Stomach (tissue), 9 donors: ENCODE measurements around the gene NPDC1. TPM values are rescaled to one million over a fixed set of nuclear protein-coding genes. Genes with fewer than 3 reads are reported as not detected.
A peak's percentile ranks its signal among the peaks of the same experiment; 100 is the strongest.
"Not testable (repeated sequence)": the region's sequence is repeated elsewhere in the genome, so short reads cannot be mapped to it uniquely, and the experiment has no call there.

Experiments
- DNase-seq, 2 donors: peaks; one replicate each; pipeline versions ENCODE4 v3.0.0 to v3.0.0-alpha.2; 2013 to 2019
- H3K27ac ChIP-seq, 5 donors: fragments of 200-600 bp in 4 of 5; sonication (generic) in 4 of 5; one replicate each; pipeline ENCODE4 v1.5.1; 2013 to 2019; ENCODE audit warnings: mild to moderate bottlenecking in 1 of 5, moderate library complexity in 1 of 5
- H3K27me3 ChIP-seq, 3 donors: fragments of 200-600 bp; sonication (generic); one replicate each; pipeline ENCODE4 v1.5.1; 2017 to 2019; ENCODE audit warnings: mixed run types in 1 of 3
- H3K36me3 ChIP-seq, 4 donors: fragments of 200-600 bp; sonication (generic); 1 replicate in 3 of 4; 2 replicates in 1 of 4; pipeline ENCODE4 v1.5.1; 2016 to 2019
- H3K4me1 ChIP-seq, 4 donors: fragments of 200-600 bp; sonication (generic); one replicate each; pipeline ENCODE4 v1.5.1; 2016 to 2019
- H3K4me3 ChIP-seq, 4 donors: fragments of 200-600 bp; sonication (generic) in 3 of 4; one replicate each; pipeline ENCODE4 v1.5.1; 2016 to 2019; ENCODE audit warnings: mild to moderate bottlenecking in 1 of 4
- H3K9me3 ChIP-seq, 4 donors: fragments of 200-600 bp; sonication (generic); one replicate each; pipeline ENCODE4 v1.5.1; 2016 to 2019
- CTCF ChIP-seq, 7 experiments: fragments of 450-650 bp in 4 of 7; fragments of 200-600 bp in 3 of 7; sonication (generic) in 3 of 7; IDR thresholded peaks; one replicate each; pipeline ENCODE4 v1.5.1; 2016 to 2019; ENCODE audit warnings: antibody characterized with exemption in 7 of 7, control low read depth in 2 of 7, mild to moderate bottlenecking in 1 of 7
- EP300 ChIP-seq: sonication (generic); formaldehyde crosslinking; IDR thresholded peaks from one replicate; pipeline ENCODE4 v1.6.1; 2017; ENCODE audit warnings: antibody characterized with exemption
- POLR2A ChIP-seq, 4 donors: fragments of 450-650 bp; IDR thresholded peaks; one replicate each; pipeline ENCODE4 v1.6.1; 2016; ENCODE audit warnings: antibody characterized with exemption in 4 of 4, control low read depth in 2 of 4, mild to moderate bottlenecking in 1 of 4, moderate library complexity in 1 of 4
- POLR2AphosphoS5 ChIP-seq, 3 donors: sonication (generic); formaldehyde crosslinking; IDR thresholded peaks; one replicate each; pipeline ENCODE4 v1.6.1; 2016; ENCODE audit warnings: antibody characterized with exemption in 3 of 3
- WGBS, 5 donors: extraction: QIAGEN DNeasy Blood & Tissue Kit in 3 of 5; methylation state at CpG; one replicate each; pipeline versions ENCODE4 v1.1.5 to v1.1.7; 2013 to 2018; 5-methylcytosine and 5-hydroxymethylcytosine counted together
- intact Hi-C: fragments of 100-400 bp; cut with DNase I; formaldehyde crosslinking; loops from one replicate; pipeline ENCODE4 v1.15.1; 2023; ENCODE audit warnings: low total_unique reads
- polyA plus RNA-seq, 3 donors: library from polyadenylated mRNA; stranded (reverse); fragments of 200-250 nt; gene quantifications; one replicate each; pipeline ENCODE4 v1.2.3, GENCODE V29; 2013
- total RNA-seq, 5 donors: library from RNA; depleted of rRNA; stranded (reverse); fragments of >200 nt; gene quantifications; one replicate each; pipeline versions ENCODE4 v1.1.0 to v1.2.3, GENCODE V29; 2014 to 2016
- donor health status: healthy with polysubstance abuse.
- donor health status: Bipolar disorder and iron deficiency.
- donor health status: healthy.

The NPDC1 gene
- total and polyA plus RNA-seq, 8 donors, result 20.0 to 276 (median 180) TPM

DNA sequence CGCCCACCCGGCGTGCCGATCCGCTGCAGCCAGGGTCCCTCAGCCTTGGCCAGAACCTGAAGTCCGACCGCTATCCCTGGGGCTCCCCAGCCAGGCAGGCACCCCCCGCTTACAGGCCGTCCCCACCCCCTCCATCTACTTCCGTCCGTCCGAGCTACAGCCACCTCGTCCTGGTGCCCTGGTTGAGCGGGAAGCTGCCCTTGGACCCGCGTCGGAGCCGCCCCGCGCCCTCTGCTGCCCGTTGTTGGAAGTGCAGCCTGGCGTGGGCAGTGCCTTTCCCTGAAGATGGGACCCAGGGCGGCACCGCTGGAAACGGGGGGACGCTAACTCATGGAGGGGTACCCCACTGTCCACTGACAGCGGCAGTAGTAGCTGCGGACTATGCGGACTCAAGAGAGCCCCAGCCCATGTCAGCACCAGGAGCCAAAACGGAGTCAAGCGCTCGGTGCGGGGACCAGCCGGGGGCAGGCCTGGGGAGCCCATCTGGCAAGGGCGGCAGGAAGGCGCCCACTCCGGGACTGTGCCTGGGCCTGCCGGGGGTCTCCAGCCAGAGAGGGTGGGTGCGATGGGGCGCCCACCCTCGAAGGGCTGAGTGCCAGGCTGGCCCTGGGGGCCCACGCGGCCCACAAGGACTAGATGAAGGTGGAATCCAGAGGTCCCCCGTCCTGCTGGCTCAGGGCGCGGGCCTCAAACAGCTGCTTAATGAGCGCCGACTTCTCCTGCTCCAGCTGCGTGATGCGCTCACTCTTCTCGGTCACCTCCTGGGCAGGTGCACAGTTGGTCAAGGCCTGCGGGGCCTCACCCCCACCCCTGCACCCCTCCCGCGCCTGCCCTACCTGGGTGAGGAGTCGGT lies 18.3 kb upstream of the NPDC1 start:
- WGBS, 5 donors, result 47 to 55% (median 52%) methylated on average over 44 to 55 of the region's 55 CpGs
- Histone ChIP-seq H3K27me3 (peaks cover 0 to 22% (median 5%) of the 10 kb centered on the region in 3 donors), H3K36me3 (no peaks in the 10 kb centered on the region), H3K4me3 (no peak overlapping the region), H3K27ac (no peak overlapping the region), H3K9me3 (no peaks in the 10 kb centered on the region), H3K4me1 (peaks cover under 1 to 35% (median 21%) of the 10 kb centered on the region in 4 donors)
- DNase-seq, result peak; percentile 77 to 85
- TF ChIP-seq CTCF (IDR thresholded peaks at IDR 0.05) (peak in 6 of 7 experiments; percentile 86 to 100 (median 98)), EP300 (no peak), POLR2AphosphoS5 (IDR thresholded peaks at IDR 0.05) (peak in 1 of 3 donors; percentile 66), POLR2A (IDR thresholded peaks at IDR 0.05) (no peak)
- intact Hi-C loops, result no loop called here

- WGBS, 5 donors, result 73 to 88% (median 83%) methylated on average over 11 to 26 of the region's 26 CpGs
- Histone ChIP-seq H3K9me3 (no peaks in the 10 kb centered on the region), H3K4me1 (peaks cover 0 to 28% (median 17%) of the 10 kb centered on the region in 4 donors), H3K27ac (no peak overlapping the region), H3K4me3 (no peak overlapping the region), H3K36me3 (no peaks in the 10 kb centered on the region), H3K27me3 (peaks cover 0 to 14% (median 0%) of the 10 kb centered on the region in 3 donors)
- TF ChIP-seq CTCF (IDR thresholded peaks at IDR 0.05) (no peak), POLR2AphosphoS5 (IDR thresholded peaks at IDR 0.05) (no peak)
- intact Hi-C loops, result no loop called here
- DNase-seq, result no peak
Measured at GRCh38 chr9:137063311-137064026, 17.5 kb upstream of the NPDC1 start.

DNA sequence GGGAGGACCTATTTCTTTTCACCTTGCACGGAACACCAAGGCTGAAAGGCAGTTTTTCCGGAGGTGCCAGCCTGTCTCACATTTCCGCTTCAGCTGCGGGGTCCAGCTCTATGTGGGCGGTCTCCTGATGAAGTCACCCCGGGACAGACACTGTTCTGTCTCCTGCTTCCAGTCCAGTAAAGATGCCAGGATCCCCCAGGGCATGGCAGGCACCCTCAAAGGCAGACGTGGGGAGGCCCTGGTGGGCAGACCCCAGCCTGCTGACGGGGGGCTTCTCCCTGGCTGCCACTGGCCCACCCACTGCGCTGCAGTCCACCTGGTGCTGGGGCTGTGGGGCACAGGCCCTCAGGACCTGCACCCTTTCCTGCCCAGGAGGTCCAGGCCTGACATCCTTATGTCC lies 16.8 kb upstream of the NPDC1 start:
- intact Hi-C loops, H3K4me3 ChIP-seq, DNase-seq, H3K9me3 ChIP-seq, H3K27ac ChIP-seq, H3K36me3 ChIP-seq, H3K27me3 ChIP-seq: not testable (repeated sequence)
- peaks cover 0 to 25% (median 15%) of the 10 kb centered on the region in 4 donors for H3K4me1 ChIP-seq
- 80 to 92% (median 87%) methylated on average over 1 to 7 of the region's 9 CpGs for WGBS, 5 donors

- WGBS, 5 donors, result 80 to 89% (median 85%) methylated on average over 15 of the region's 15 CpGs
- no peak for DNase-seq
Measured at GRCh38 chr9:137062384-137062783, 16.4 kb upstream of the NPDC1 start.

More at GRCh38 chr9:137062384-137062783, 16.4 kb upstream of the NPDC1 start:
- Histone ChIP-seq H3K27ac (no peak overlapping the region), H3K27me3 (peaks cover 0 to 8% (median 0%) of the 10 kb centered on the region in 3 donors), H3K36me3 (no peaks in the 10 kb centered on the region), H3K4me1 (peaks cover 0 to 27% (median 18%) of the 10 kb centered on the region in 4 donors), H3K4me3 (no peak overlapping the region), H3K9me3 (no peaks in the 10 kb centered on the region)
- TF ChIP-seq EP300 (no peak), POLR2A (IDR thresholded peaks at IDR 0.05) (no peak), CTCF (IDR thresholded peaks at IDR 0.05) (no peak), POLR2AphosphoS5 (IDR thresholded peaks at IDR 0.05) (no peak)
- intact Hi-C loops, result no loop called here
